SK-N-SH (cell line): ENCODE measurements around the gene SELENOM. TPM values are rescaled to one million over a fixed set of nuclear protein-coding genes. Genes with fewer than 3 reads are reported as not detected.
"Not testable (repeated sequence)": the region's sequence is repeated elsewhere in the genome, so short reads cannot be mapped to it uniquely, and the experiment has no call there.

ENCODE experiments used
- CTCF ChIA-PET: fragments of 300-600, 350-600 bp; formaldehyde crosslinking; extraction: SDS; loops from one replicate; lab custom pipeline; 2021; lab: Yijun Ruan, JAX
- POLR2A ChIA-PET: fragments of 350-600 bp; sonication (Branson Sonifier 250); formaldehyde crosslinking; extraction: SDS; loops from one replicate; lab custom pipeline; 2020; ENCODE audit warnings: antibody characterized with exemption, inconsistent platforms; lab: Yijun Ruan, JAX
- DNase-seq: peaks from one replicate; pipeline ENCODE4 v3.0.0; 2012
- H2AFZ ChIP-seq: fragments of 200-600 bp; sonication (generic); 2 replicates; pipeline ENCODE4 v1.8.1; 2016; ENCODE audit warnings: antibody characterized with exemption, mild to moderate bottlenecking, low read depth
- H3F3A ChIP-seq: fragments of 200-600 bp; sonication (generic); replicated peaks from 2 replicates; pipeline ENCODE3; 2016; ENCODE audit warnings: antibody characterized with exemption, mild to moderate bottlenecking; ENCODE audit not compliant: insufficient read depth
- H3K27ac ChIP-seq, 2 experiments: fragments of 200-500 bp in 1 of 2; fragments of 200-600 bp in 1 of 2; sonication (Bioruptor generic) in 1 of 2; sonication (generic), shearing (Covaris generic) in 1 of 2; 2 replicates each; pipeline versions ENCODE4 v1.5.1 to v1.6.1; 2014 to 2016; ENCODE audit warnings: low read depth in 2 of 2, inconsistent platforms in 1 of 2, low read length in 1 of 2, mild to moderate bottlenecking in 1 of 2, mixed read lengths in 1 of 2
- H3K27me3 ChIP-seq: fragments of 200-600 bp; sonication (generic), shearing (Covaris generic); 2 replicates; pipeline ENCODE4 v1.6.1; 2016; ENCODE audit warnings: mixed run types; ENCODE audit not compliant: insufficient read depth
- H3K36me3 ChIP-seq, 2 experiments: fragments of 200-500 bp in 1 of 2; fragments of 200-600 bp in 1 of 2; sonication (Bioruptor generic) in 1 of 2; sonication (generic) in 1 of 2; replicated peaks in 1 of 2; 2 replicates each; pipeline versions ENCODE3 to v1.5.1; 2014 to 2016; ENCODE audit warnings: low read length in 1 of 2, mild to moderate bottlenecking in 1 of 2; ENCODE audit not compliant: insufficient read depth in 2 of 2, control insufficient read depth in 1 of 2
- H3K4me1 ChIP-seq, 2 experiments: fragments of 200-500 bp in 1 of 2; fragments of 200-600 bp in 1 of 2; sonication (Bioruptor generic) in 1 of 2; sonication (generic), shearing (Covaris generic) in 1 of 2; 2 replicates each; pipeline versions ENCODE4 v1.5.1 to v1.6.1; 2014 to 2016; ENCODE audit warnings: low read depth in 1 of 2, low read length in 1 of 2, mixed run types in 1 of 2; ENCODE audit not compliant: insufficient read depth in 2 of 2, control insufficient read depth in 1 of 2
- H3K4me2 ChIP-seq: fragments of 200-600 bp; sonication (generic), shearing (Covaris generic); 2 replicates; pipeline ENCODE4 v1.6.1; 2017; ENCODE audit warnings: mixed run types
- H3K4me3 ChIP-seq, 2 experiments: fragments of 200-500 bp in 1 of 2; fragments of 200-600 bp in 1 of 2; sonication (Bioruptor generic) in 1 of 2; sonication (generic), shearing (Covaris generic) in 1 of 2; 2 replicates each; pipeline versions ENCODE4 v1.5.1 to v1.8.1; 2014 to 2016; ENCODE audit warnings: low read depth in 2 of 2, inconsistent platforms in 1 of 2, low read length in 1 of 2, mild to moderate bottlenecking in 1 of 2, mixed read lengths in 1 of 2, moderate library complexity in 1 of 2
- H3K79me2 ChIP-seq: fragments of 200-600 bp; sonication (generic); 2 replicates; pipeline ENCODE4 v1.8.1; 2017; ENCODE audit warnings: mild to moderate bottlenecking; ENCODE audit not compliant: insufficient read depth
- H3K9ac ChIP-seq: fragments of 200-600 bp; sonication (generic); 2 replicates; pipeline ENCODE4 v1.6.1; 2017; ENCODE audit warnings: mixed run types
- H3K9me2 ChIP-seq: fragments of 200-600 bp; sonication (generic); 2 replicates; pipeline ENCODE4 v1.6.1; 2017; ENCODE audit warnings: mixed run types
- H3K9me3 ChIP-seq: fragments of 200-600 bp; sonication (generic); 2 replicates; pipeline ENCODE4 v1.6.1; 2017; ENCODE audit warnings: mixed run types, mild to moderate bottlenecking, moderate library complexity
- H4K20me1 ChIP-seq: fragments of 200-600 bp; sonication (generic); 2 replicates; pipeline ENCODE4 v1.6.1; 2017; ENCODE audit warnings: mild to moderate bottlenecking, mixed run types; ENCODE audit not compliant: insufficient read depth
- FOXM1 ChIP-seq: IDR thresholded peaks from 2 replicates; pipeline ENCODE4 v1.4.0; 2012; ENCODE audit warnings: low read depth, mild to moderate bottlenecking
- JUND ChIP-seq: IDR thresholded peaks from 2 replicates; pipeline ENCODE4 v1.4.0; 2012
- MXI1 ChIP-seq: IDR thresholded peaks from 2 replicates; pipeline ENCODE4 v1.6.1; 2012; ENCODE audit warnings: mild to moderate bottlenecking, low read depth, low read length, improper control_type of control experiment
- NFIC ChIP-seq: IDR thresholded peaks from 2 replicates; pipeline ENCODE4 v1.4.0; 2012; ENCODE audit warnings: borderline replicate concordance
- NRF1 ChIP-seq: IDR thresholded peaks from 2 replicates; pipeline ENCODE4 v1.6.1; 2012; ENCODE audit warnings: low read depth, mild to moderate bottlenecking, low read length
- RCOR1 ChIP-seq: fragments of 150-350 bp; IDR thresholded peaks from 2 replicates; pipeline ENCODE4 v1.6.1; 2017; ENCODE audit warnings: antibody characterized with exemption, low read length
- RXRA ChIP-seq: IDR thresholded peaks from 2 replicates; pipeline ENCODE4 v1.4.0; 2012; ENCODE audit warnings: low read depth, mild to moderate bottlenecking, borderline replicate concordance
- SIN3A ChIP-seq: IDR thresholded peaks from 2 replicates; pipeline ENCODE4 v1.6.1; 2012; ENCODE audit warnings: low read depth, mild to moderate bottlenecking, low read length, moderate library complexity, borderline replicate concordance
- TEAD4 ChIP-seq: IDR thresholded peaks from 2 replicates; pipeline ENCODE4 v1.4.0; 2012; ENCODE audit warnings: mild to moderate bottlenecking, borderline replicate concordance; ENCODE audit not compliant: insufficient read depth
- WGBS: methylation state at CpG from one replicate; pipeline ENCODE4 v1.1.6; 2017; ENCODE audit warnings: low lambda C conversion rate; 5-methylcytosine and 5-hydroxymethylcytosine counted together
- polyA plus RNA-seq, 3 experiments: library from polyadenylated mRNA; depleted of rRNA; stranded (reverse); fragments of >200 nt; gene quantifications; 2 replicates each; pipeline ENCODE4 v1.2.3, GENCODE V29; 2012
- TF ChIP-seq, protein P1 (sequence below): fragments of 200-600 bp; sonication (generic); IDR thresholded peaks from 2 replicates; pipeline ENCODE4 v1.6.1; 2017; ENCODE audit warnings: antibody characterized with exemption, mild to moderate bottlenecking, moderate library complexity
- TF ChIP-seq, protein P2 (sequence below): IDR thresholded peaks from 2 replicates; pipeline ENCODE4 v1.4.0; 2012; ENCODE audit warnings: low read depth
- TF ChIP-seq, protein P3 (sequence below): IDR thresholded peaks from 2 replicates; pipeline ENCODE4 v1.6.1; 2012; ENCODE audit warnings: mild to moderate bottlenecking, low read depth, low read length, moderate library complexity

Gene SELENOM
- polyA plus RNA-seq, 1 of the 3 experiments (the other 2 are of a cell fraction): 117 TPM

DNA sequence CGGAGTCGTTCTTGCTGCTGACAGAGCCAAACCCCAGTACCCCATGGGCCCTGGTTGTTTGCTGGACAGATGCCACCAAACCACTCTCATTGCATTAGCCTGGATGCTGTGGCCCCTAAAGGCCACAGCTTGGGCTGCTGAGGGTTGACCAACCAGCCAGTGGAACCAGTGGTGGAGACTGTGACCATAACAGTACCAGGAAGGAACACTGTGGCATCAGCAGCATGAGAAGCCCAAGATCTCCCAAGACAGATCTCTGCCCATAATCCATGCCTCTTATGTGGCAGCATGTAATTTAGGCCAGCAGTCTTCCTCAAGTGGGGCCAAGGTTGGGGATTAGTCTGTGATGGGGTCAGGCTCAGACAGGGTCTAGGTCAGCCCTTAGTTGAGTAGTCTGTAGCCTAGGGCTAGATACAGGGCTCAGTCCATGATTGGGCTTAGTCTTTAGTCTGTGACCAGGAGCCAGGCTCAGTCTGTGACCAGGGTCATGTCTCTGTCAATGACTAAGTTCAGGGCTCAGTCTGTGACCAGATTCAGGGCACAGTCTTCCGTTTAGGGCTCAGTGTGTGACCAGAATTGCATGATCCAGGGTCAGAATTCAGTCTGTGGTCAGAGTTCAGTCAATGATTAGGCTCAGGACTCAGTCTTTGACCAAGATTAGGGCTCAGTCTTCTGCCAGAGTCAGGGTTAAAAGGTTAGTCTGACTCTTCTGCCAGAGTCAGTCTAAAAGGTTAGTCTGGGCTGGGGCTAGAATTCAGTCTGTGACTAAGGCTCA, 10.9 kb upstream of the SELENOM start:
- ChIA-PET CTCF (interaction anchor here (2.6 to 8.2 kb wide), 2 partner anchors 9 to 11 kb away, joined by 12 to 52 read pairs; partner anchors contain the start of gene SELENOM), POLR2A (interaction anchor here (1.1 kb wide), 1 partner anchor 11 kb away, joined by 4 read pairs; the partner anchor contains the start of gene SELENOM)

DNA sequence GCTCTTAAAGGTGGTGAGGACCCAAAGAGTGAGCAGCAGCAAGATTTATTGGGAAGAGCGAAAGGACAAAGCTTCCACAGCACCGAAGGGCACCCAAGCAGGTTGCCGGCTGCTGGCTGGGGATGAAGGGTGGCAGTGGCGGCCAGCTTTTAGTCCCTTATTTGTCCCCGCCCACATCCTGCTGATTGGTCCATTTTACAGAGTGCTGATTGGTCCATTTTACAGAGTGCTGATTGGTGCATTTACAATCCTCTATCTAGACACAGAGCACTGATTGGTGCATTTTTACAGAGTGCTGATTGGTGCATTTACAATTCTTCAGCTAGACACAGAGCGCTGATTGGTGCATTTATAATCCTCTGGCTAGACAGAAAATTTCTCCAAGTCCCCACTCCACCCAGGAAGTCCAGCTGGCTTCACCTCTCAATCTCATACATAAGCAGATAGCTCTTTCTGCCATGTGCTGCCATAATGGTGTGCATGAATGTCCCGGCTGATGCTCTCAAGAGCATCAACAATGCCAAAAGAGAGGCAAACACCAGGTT, 5.3 kb upstream of the SELENOM start:
- H3K9me2 ChIP-seq, H3K27me3 ChIP-seq, H3K79me2 ChIP-seq, H3K9ac ChIP-seq, H3K9me3 ChIP-seq, H3K36me3 ChIP-seq, H2AFZ ChIP-seq, POLR2A ChIA-PET, H3K4me1 ChIP-seq, DNase-seq, H3F3A ChIP-seq, H4K20me1 ChIP-seq, H3K4me3 ChIP-seq, H3K27ac ChIP-seq, H3K4me2 ChIP-seq: not testable (repeated sequence)
- CTCF ChIA-PET: interaction anchor here (1.4 to 7.4 kb wide), 2 partner anchors 26 to 32 kb away, joined by 3 to 85 read pairs; no protein-coding TSS in a partner anchor
- WGBS: 76% methylated on average over 7 of the region's 7 CpGs

More for the DNA sequence above, 10.9 kb upstream of the SELENOM start:
- no peaks in the 10 kb centered on the region for H3K9me2 ChIP-seq
- H2AFZ ChIP-seq: no peak overlapping the region
- no peaks in the 10 kb centered on the region for H4K20me1 ChIP-seq
- WGBS: 81% methylated on average over 3 of the region's 3 CpGs
- H3K27ac ChIP-seq: no peak overlapping the region
- no peak overlapping the region for H3K9ac ChIP-seq
- no peak for DNase-seq
- TF ChIP-seq RXRA (no peak), JUND (no peak), SIN3A (no peak), NRF1 (no peak), RCOR1 (no peak), NFIC (no peak), FOXM1 (no peak), MXI1 (no peak), TEAD4 (no peak)
- TF ChIP-seq, protein P1, sequence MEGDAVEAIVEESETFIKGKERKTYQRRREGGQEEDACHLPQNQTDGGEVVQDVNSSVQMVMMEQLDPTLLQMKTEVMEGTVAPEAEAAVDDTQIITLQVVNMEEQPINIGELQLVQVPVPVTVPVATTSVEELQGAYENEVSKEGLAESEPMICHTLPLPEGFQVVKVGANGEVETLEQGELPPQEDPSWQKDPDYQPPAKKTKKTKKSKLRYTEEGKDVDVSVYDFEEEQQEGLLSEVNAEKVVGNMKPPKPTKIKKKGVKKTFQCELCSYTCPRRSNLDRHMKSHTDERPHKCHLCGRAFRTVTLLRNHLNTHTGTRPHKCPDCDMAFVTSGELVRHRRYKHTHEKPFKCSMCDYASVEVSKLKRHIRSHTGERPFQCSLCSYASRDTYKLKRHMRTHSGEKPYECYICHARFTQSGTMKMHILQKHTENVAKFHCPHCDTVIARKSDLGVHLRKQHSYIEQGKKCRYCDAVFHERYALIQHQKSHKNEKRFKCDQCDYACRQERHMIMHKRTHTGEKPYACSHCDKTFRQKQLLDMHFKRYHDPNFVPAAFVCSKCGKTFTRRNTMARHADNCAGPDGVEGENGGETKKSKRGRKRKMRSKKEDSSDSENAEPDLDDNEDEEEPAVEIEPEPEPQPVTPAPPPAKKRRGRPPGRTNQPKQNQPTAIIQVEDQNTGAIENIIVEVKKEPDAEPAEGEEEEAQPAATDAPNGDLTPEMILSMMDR: no peak
- TF ChIP-seq, protein P2, sequence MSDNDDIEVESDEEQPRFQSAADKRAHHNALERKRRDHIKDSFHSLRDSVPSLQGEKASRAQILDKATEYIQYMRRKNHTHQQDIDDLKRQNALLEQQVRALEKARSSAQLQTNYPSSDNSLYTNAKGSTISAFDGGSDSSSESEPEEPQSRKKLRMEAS: no peak
- TF ChIP-seq, protein P3, sequence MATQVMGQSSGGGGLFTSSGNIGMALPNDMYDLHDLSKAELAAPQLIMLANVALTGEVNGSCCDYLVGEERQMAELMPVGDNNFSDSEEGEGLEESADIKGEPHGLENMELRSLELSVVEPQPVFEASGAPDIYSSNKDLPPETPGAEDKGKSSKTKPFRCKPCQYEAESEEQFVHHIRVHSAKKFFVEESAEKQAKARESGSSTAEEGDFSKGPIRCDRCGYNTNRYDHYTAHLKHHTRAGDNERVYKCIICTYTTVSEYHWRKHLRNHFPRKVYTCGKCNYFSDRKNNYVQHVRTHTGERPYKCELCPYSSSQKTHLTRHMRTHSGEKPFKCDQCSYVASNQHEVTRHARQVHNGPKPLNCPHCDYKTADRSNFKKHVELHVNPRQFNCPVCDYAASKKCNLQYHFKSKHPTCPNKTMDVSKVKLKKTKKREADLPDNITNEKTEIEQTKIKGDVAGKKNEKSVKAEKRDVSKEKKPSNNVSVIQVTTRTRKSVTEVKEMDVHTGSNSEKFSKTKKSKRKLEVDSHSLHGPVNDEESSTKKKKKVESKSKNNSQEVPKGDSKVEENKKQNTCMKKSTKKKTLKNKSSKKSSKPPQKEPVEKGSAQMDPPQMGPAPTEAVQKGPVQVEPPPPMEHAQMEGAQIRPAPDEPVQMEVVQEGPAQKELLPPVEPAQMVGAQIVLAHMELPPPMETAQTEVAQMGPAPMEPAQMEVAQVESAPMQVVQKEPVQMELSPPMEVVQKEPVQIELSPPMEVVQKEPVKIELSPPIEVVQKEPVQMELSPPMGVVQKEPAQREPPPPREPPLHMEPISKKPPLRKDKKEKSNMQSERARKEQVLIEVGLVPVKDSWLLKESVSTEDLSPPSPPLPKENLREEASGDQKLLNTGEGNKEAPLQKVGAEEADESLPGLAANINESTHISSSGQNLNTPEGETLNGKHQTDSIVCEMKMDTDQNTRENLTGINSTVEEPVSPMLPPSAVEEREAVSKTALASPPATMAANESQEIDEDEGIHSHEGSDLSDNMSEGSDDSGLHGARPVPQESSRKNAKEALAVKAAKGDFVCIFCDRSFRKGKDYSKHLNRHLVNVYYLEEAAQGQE: no peak
- no peaks in the 10 kb centered on the region for H3K79me2 ChIP-seq
- H3K27me3 ChIP-seq: no peaks in the 10 kb centered on the region
- H3F3A ChIP-seq: no peaks in the 10 kb centered on the region
- peaks cover 0 to 14% of the 10 kb centered on the region in 2 experiments; a peak in 1 of 4 replicates for H3K4me1 ChIP-seq
- H3K36me3 ChIP-seq: no peaks in the 10 kb centered on the region
- no peaks in the 10 kb centered on the region for H3K9me3 ChIP-seq
- H3K4me2 ChIP-seq: no peak overlapping the region
- H3K4me3 ChIP-seq: no peak overlapping the region
